Measurements from ENCODE around the gene GIPC2. TPM values are rescaled to one million over a fixed set of nuclear protein-coding genes. Genes with fewer than 3 reads are reported as not detected.

Gene GIPC2
- total RNA-seq, 1 donor from 2014 or later: 4.1 TPM

DNA sequence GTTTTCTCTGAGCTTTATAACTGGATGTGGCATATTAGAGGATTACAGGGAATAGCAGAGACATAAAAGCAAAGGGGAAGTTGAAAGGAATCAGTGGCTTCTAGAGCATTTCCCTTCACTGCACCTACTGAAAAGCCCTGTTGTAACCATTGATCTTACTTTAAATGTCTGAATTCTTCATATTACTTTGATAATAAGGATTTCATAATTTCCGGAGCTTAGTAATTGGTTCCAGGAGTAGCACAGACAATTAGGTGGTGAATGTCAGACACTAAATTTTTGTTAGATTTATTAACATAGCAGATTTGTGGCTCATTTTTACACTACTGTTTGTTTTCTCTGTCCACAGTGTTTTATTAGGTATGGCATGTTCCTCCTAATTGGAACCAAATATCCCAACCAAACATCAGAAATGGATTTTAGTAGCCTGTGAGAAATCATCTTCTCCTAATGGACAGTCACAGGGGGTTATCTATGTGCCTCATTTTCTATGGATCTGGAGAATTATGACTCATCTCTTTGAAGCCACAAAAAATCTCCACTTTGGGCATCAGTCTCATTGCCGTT is 100.5 kb downstream of the GIPC2 start:
- ATAC-seq (no peak), DNase-seq (no peak)
- Histone ChIP-seq H3K4me1 (no peaks in the 10 kb centered on the region), H3K27ac (no peak overlapping the region), H3K36me3 (no peaks in the 10 kb centered on the region), H3K4me3 (no peak overlapping the region), H3K27me3 (no peaks in the 10 kb centered on the region), H3K9me3 (no peaks in the 10 kb centered on the region)
- TF ChIP-seq, protein P1, sequence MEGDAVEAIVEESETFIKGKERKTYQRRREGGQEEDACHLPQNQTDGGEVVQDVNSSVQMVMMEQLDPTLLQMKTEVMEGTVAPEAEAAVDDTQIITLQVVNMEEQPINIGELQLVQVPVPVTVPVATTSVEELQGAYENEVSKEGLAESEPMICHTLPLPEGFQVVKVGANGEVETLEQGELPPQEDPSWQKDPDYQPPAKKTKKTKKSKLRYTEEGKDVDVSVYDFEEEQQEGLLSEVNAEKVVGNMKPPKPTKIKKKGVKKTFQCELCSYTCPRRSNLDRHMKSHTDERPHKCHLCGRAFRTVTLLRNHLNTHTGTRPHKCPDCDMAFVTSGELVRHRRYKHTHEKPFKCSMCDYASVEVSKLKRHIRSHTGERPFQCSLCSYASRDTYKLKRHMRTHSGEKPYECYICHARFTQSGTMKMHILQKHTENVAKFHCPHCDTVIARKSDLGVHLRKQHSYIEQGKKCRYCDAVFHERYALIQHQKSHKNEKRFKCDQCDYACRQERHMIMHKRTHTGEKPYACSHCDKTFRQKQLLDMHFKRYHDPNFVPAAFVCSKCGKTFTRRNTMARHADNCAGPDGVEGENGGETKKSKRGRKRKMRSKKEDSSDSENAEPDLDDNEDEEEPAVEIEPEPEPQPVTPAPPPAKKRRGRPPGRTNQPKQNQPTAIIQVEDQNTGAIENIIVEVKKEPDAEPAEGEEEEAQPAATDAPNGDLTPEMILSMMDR (IDR thresholded peaks at IDR 0.05): no peak
- intact Hi-C loops (cut with DNase I): no loop called here

DNA sequence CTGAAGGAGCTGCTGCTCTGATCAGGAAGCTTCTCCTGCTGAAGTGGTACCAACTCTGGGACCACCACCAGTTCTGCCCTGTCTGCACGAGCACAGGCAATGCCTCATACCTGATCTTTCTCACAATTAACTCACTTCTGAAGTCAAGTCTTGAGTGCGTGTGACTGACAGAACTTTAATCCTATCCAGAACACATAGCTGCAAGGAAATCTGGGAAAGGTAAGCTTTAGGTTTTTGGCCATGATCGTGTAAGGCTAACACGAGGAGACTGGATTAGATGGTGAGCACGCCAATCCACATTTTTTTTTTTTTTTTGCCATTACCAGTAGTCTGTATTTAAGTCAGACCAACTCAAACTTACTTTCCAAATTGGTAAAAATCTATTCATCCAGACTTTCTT is 101.3 kb downstream of the GIPC2 start:
- no peaks in the 10 kb centered on the region for H3K27me3 ChIP-seq
- no peak overlapping the region for H3K27ac ChIP-seq
- TF ChIP-seq, protein P1 (IDR thresholded peaks at IDR 0.05): no peak
- H3K4me1 ChIP-seq: no peaks in the 10 kb centered on the region
- no peaks in the 10 kb centered on the region for H3K36me3 ChIP-seq
- intact Hi-C loops (cut with DNase I): no loop called here
- no peaks in the 10 kb centered on the region for H3K9me3 ChIP-seq
- H3K4me3 ChIP-seq: no peak overlapping the region
- ATAC-seq: no peak
- DNase-seq: no peak

DNA sequence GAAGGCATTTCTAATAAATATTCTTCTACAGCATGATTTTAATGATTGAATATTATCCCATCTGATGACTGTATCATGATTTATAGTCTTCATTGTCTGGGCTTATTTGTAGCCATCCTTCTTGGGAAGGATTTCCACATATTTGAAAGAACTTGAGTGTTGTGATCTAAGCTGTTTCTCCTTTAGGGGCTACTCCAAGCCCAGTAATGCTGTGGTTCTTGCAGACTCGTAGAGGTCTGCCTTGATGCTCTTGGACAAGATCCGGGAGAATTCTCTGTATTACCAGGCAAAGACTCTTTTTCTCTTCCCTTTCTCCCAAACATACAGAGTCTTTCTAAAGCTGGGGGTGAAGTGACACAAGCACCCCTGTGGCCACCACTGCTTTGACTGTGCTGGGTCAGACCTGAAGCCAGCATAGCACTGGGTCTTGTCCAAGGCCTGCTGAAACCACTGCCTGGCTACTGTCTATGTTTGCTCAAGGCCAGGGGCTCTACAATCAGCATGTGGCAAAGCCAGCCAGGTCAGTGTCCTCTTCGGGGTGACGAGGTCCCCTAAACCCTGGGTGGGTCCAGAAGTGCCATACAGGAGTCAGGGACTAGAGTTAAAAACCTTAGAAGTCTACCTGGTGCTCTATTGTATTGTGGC is 107.4 kb downstream of the GIPC2 start:
- Histone ChIP-seq H3K27ac (no peak overlapping the region), H3K9me3 (no peaks in the 10 kb centered on the region), H3K36me3 (no peaks in the 10 kb centered on the region), H3K4me1 (no peaks in the 10 kb centered on the region), H3K27me3 (no peaks in the 10 kb centered on the region), H3K4me3 (no peak overlapping the region)
- intact Hi-C loops (cut with DNase I): no loop called here
- ATAC-seq: no peak
- TF ChIP-seq, protein P1 (IDR thresholded peaks at IDR 0.05): no peak
- DNase-seq: no peak

DNA sequence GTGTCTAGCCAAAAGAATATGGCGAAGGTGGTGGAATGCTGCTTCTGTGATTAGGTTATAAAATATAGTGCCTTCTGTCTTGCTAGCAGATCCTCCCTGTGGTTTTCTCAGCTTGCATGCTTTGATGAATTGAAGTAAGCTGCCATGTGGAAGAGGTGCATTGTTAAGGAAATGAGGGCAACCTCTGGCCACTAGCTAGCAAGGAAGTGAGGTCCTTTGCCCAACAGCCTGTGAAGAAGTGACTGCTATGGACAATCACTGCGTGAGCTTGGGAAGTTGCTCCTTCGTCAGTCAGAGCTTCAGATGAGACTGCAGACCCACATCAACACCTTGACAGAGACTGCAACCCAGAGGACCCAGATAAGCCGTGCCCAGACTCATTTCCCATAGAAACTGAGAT is 109.4 kb downstream of the GIPC2 start:
- Histone ChIP-seq H3K27ac (no peak overlapping the region), H3K4me3 (no peak overlapping the region), H3K9me3 (no peaks in the 10 kb centered on the region), H3K36me3 (no peaks in the 10 kb centered on the region), H3K4me1 (no peaks in the 10 kb centered on the region), H3K27me3 (no peaks in the 10 kb centered on the region)
- intact Hi-C loops (cut with DNase I): no loop called here
- DNase-seq (no peak), ATAC-seq (no peak)
- TF ChIP-seq, protein P1 (IDR thresholded peaks at IDR 0.05): no peak

DNA sequence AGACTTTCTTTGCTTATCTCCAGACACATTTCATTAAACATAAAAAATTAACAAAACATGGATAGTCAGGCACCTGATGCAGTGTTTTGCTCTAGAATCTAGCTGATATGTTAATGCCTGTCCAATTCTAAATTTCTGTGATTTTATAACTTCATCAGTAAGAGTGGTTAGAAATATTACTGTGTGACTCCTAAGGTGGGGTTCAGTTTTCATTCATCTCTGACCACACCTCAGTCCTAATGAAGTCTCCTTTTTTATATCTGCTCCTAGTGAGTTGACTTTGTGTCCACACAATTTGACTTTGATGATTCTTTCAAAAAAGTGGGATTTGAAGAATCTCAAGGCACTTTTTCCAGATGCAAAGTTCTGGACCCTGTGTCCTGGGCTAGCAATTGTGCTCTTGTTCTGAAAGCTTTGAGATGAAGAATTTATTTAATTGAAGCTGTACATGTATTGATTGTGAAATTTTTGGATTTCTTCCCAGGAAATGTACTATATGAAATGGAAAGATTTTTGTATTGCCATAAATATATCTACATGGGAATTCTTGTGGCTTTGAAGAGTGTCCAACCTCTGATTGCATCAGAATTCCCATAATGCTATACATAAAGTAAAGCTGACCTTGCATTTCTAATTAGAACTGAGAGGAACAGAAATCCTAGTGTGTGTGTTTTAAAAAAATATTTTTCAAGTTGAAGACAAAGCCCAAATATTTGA is 111.2 kb downstream of the GIPC2 start:
- DNase-seq (no peak), ATAC-seq (no peak)
- intact Hi-C loops (cut with DNase I): no loop called here
- H3K27ac ChIP-seq: no peak overlapping the region
- no peak overlapping the region for H3K4me3 ChIP-seq
- H3K36me3 ChIP-seq: no peaks in the 10 kb centered on the region
- H3K27me3 ChIP-seq: no peaks in the 10 kb centered on the region
- no peaks in the 10 kb centered on the region for H3K4me1 ChIP-seq
- no peaks in the 10 kb centered on the region for H3K9me3 ChIP-seq
- TF ChIP-seq, protein P1 (IDR thresholded peaks at IDR 0.05): no peak
